ENCODE measurements around the gene ESPN. TPM values are rescaled to one million over a fixed set of nuclear protein-coding genes. Genes with fewer than 3 reads are reported as not detected.

Gene ESPN
- total and polyA plus RNA-seq, 12 donors = 0.16 to 10.8 (median 6.1) TPM

- H3K4me3 ChIP-seq = no peak overlapping the region
- H3K4me1 ChIP-seq (replicated peaks in 1 of 2) = no peaks in the 10 kb centered on the region
- no peak for TF ChIP-seq CTCF (IDR thresholded peaks at IDR 0.05)
- no peak for TF ChIP-seq POLR2A (IDR thresholded peaks at IDR 0.05)
- intact Hi-C loops (cut with DNase I) = no loop called here
- 95 to 100% (median 96%) methylated on average over 3 to 12 of the region's 12 CpGs for WGBS, 4 donors
- H3K27ac ChIP-seq = no peak overlapping the region
- H3K9me3 ChIP-seq (replicated peaks in 1 of 3) = no peaks in the 10 kb centered on the region
- DNase-seq = no peak
- peaks cover 0 to 59% of the 10 kb centered on the region in 2 donors for H3K36me3 ChIP-seq (replicated peaks in 1 of 2)
- no peaks in the 10 kb centered on the region for H3K27me3 ChIP-seq
Observed at GRCh38 chr1:6467224-6467623, 42.6 kb downstream of the ESPN start.

GRCh38 chr1:6467744-6468688 lies 43.4 kb downstream of the ESPN start:
- WGBS, 4 donors = 92 to 98% (median 94%) methylated on average over 18 to 30 of the region's 30 CpGs
- DNase-seq = no peak
- H3K36me3 ChIP-seq (replicated peaks in 1 of 2) = peaks cover 0 to 59% of the 10 kb centered on the region in 2 donors

GRCh38 chr1:6468729-6469461 lies 44.3 kb downstream of the ESPN start:
- no peak overlapping the region for H3K4me3 ChIP-seq
- no peak for DNase-seq
- no peaks in the 10 kb centered on the region for H3K9me3 ChIP-seq (replicated peaks in 1 of 3)
- intact Hi-C loops (cut with DNase I) = no loop called here
- peaks cover 0 to 66% of the 10 kb centered on the region in 2 donors for H3K36me3 ChIP-seq (replicated peaks in 1 of 2)
- H3K4me1 ChIP-seq (replicated peaks in 1 of 2) = no peaks in the 10 kb centered on the region
- WGBS, 4 donors = 92 to 95% (median 93%) methylated on average over 8 to 13 of the region's 13 CpGs
- no peak for TF ChIP-seq CTCF (IDR thresholded peaks at IDR 0.05)
- TF ChIP-seq POLR2A (IDR thresholded peaks at IDR 0.05) = no peak
- H3K27me3 ChIP-seq = no peaks in the 10 kb centered on the region
- no peak overlapping the region for H3K27ac ChIP-seq

More at GRCh38 chr1:6467744-6468688, 43.4 kb downstream of the ESPN start:
- no peak overlapping the region for H3K4me3 ChIP-seq
- H3K4me1 ChIP-seq (replicated peaks in 1 of 2) = no peaks in the 10 kb centered on the region
- TF ChIP-seq CTCF (IDR thresholded peaks at IDR 0.05) (no peak), POLR2A (IDR thresholded peaks at IDR 0.05) (no peak)
- H3K27me3 ChIP-seq = no peaks in the 10 kb centered on the region
- H3K9me3 ChIP-seq (replicated peaks in 1 of 3) = no peaks in the 10 kb centered on the region
- H3K27ac ChIP-seq = no peak overlapping the region
- intact Hi-C loops (cut with DNase I) = no loop called here

Data from adrenal gland (tissue), 12 donors.